Measurements from ENCODE around the gene IRAK2. TPM values are rescaled to one million over a fixed set of nuclear protein-coding genes. Genes with fewer than 3 reads are reported as not detected.

IRAK2 gene
- total RNA-seq, 2 donors from 2014 or later, result 1.1 to 2.8 TPM

GRCh38 chr3:10289077-10289476 is 124.4 kb downstream of the IRAK2 start:
- TF ChIP-seq CTCF (IDR thresholded peaks at IDR 0.05), result no peak

GRCh38 chr3:10289787-10290355 is 125.2 kb downstream of the IRAK2 start:
- Histone ChIP-seq H3K27me3 (no peaks in the 10 kb centered on the region), H3K4me1 (peaks cover 0 to 7% of the 10 kb centered on the region in 2 donors), H3K4me3 (no peak overlapping the region), H3K9me3 (no peaks in the 10 kb centered on the region), H3K36me3 (peaks cover 19% of the 10 kb centered on the region), H3K27ac (no peak overlapping the region)
- DNase-seq (ENCODE audit: low spot score), result no peak
- no peak for TF ChIP-seq CTCF (IDR thresholded peaks at IDR 0.05)

More at GRCh38 chr3:10289077-10289476, 124.4 kb downstream of the IRAK2 start:
- Histone ChIP-seq H3K27ac (no peak overlapping the region), H3K9me3 (no peaks in the 10 kb centered on the region), H3K4me3 (no peak overlapping the region), H3K4me1 (peaks cover 0 to 7% of the 10 kb centered on the region in 2 donors), H3K27me3 (no peaks in the 10 kb centered on the region), H3K36me3 (peaks cover 19% of the 10 kb centered on the region)
- DNase-seq (ENCODE audit: low spot score), result no peak

- Histone ChIP-seq H3K27me3 (no peaks in the 10 kb centered on the region), H3K4me3 (no peak overlapping the region), H3K36me3 (peaks cover 18% of the 10 kb centered on the region), H3K4me1 (peaks cover 0 to 7% of the 10 kb centered on the region in 2 donors), H3K27ac (no peak overlapping the region), H3K9me3 (no peaks in the 10 kb centered on the region)
- DNase-seq (ENCODE audit: low spot score), result no peak
- TF ChIP-seq CTCF (IDR thresholded peaks at IDR 0.05), result no peak
These were observed 125.9 kb downstream of the IRAK2 start for GRCh38 chr3:10290481-10291176.

GRCh38 chr3:10291641-10292040 is 126.9 kb downstream of the IRAK2 start:
- H3K9me3 ChIP-seq, result no peaks in the 10 kb centered on the region
- no peak for DNase-seq (ENCODE audit: low spot score)
- peaks cover 0 to 7% of the 10 kb centered on the region in 2 donors for H3K4me1 ChIP-seq
- no peak overlapping the region for H3K4me3 ChIP-seq
- H3K36me3 ChIP-seq, result peaks cover 17% of the 10 kb centered on the region
- H3K27ac ChIP-seq, result no peak overlapping the region
- no peak for TF ChIP-seq CTCF (IDR thresholded peaks at IDR 0.05)
- H3K27me3 ChIP-seq, result no peaks in the 10 kb centered on the region

- Histone ChIP-seq H3K4me3 (no peak within 1 kb of the TSS), H3K9me3 (no peaks in the 10 kb centered on the region), H3K36me3 (peaks cover 23% of the 10 kb centered on the region), H3K27ac (no peak within 1 kb of the TSS), H3K4me1 (peaks cover 0 to 7% of the 10 kb centered on the region in 2 donors), H3K27me3 (no peaks in the 10 kb centered on the region)
- TF ChIP-seq CTCF (IDR thresholded peaks at IDR 0.05), result no peak
- no peak for DNase-seq (ENCODE audit: low spot score)
These were observed 128.0 kb downstream of the IRAK2 start, which contains the start of gene GHRL for GRCh38 chr3:10292505-10293419. TSS of gene GHRL (minus strand) at chr3:10292947. CDS start at chr3:10290180, 2,767 bp downstream.

Other genes with a start within 250 kb of the IRAK2 start
- 10 to 100 TPM; 32.5 to 49.1 TPM for gene IL17RC, start 247.8 kb upstream of the IRAK2 start, total RNA-seq
- gene CRELD1, start 231.1 kb upstream of the IRAK2 start, total RNA-seq, result 10 to 100 TPM; 63.9 to 79.0 TPM
- gene PRRT3, start 212.5 kb upstream of the IRAK2 start, total RNA-seq, result 1 to 10 TPM; 1.4 to 1.9 TPM
- gene EMC3, start 178.1 kb upstream of the IRAK2 start, total RNA-seq, result 100 to 1,000 TPM in 1 of 2 donors, 10 to 100 TPM in 1; 69.8 to 111 TPM
- 1 to 10 TPM; 1.7 to 2.0 TPM for gene FANCD2, start 138.5 kb upstream of the IRAK2 start, total RNA-seq
- gene FANCD2OS, start 56.7 kb upstream of the IRAK2 start, total RNA-seq, result not detected
- 10 to 100 TPM; 58.3 to 94.3 TPM for gene BRK1, start 49.2 kb upstream of the IRAK2 start, total RNA-seq
- 10 to 100 TPM; 14.1 to 16.5 TPM for gene VHL, start 23.1 kb upstream of the IRAK2 start, total RNA-seq
- 10 to 100 TPM in 1 of 2 donors, 1 to 10 TPM in 1; 9.8 to 14.3 TPM for gene TATDN2, start 83.5 kb downstream of the IRAK2 start, total RNA-seq
- gene GHRL, start 128.0 kb downstream of the IRAK2 start, total RNA-seq, result not detected
- 10 to 100 TPM; 59.3 to 76.1 TPM for gene SEC13, start 156.2 kb downstream of the IRAK2 start, total RNA-seq